ENCODE data around the gene ZBTB20. TPM values are rescaled to one million over a fixed set of nuclear protein-coding genes. Genes with fewer than 3 reads are reported as not detected.

ZBTB20 gene
- polyA plus RNA-seq, 1 donor from 2014 or later = 42.6 TPM

- Mint-ChIP-seq H3K27me3 (no peaks in the 10 kb centered on the region), H3K4me3 (no peak overlapping the region), H3K27ac (no peak overlapping the region), H3K36me3 (peaks cover 5% of the 10 kb centered on the region), H3K4me1 (peaks cover 0 to 4% (median 0%) of the 10 kb centered on the region in 3 donors), H3K9me3 (peaks cover 0 to 5% (median 2%) of the 10 kb centered on the region in 3 donors)
Measured at GRCh38 chr3:114790752-114791151, 356.3 kb downstream of the ZBTB20 start.

- H3K4me3 Mint-ChIP-seq = no peak overlapping the region
- H3K9me3 Mint-ChIP-seq = peaks cover 0 to 5% (median 2%) of the 10 kb centered on the region in 3 donors
- peaks cover 5% of the 10 kb centered on the region for H3K36me3 Mint-ChIP-seq
- H3K4me1 Mint-ChIP-seq = peaks cover 0 to 4% (median 0%) of the 10 kb centered on the region in 3 donors
- H3K27ac Mint-ChIP-seq = no peak overlapping the region
- H3K27me3 Mint-ChIP-seq = no peaks in the 10 kb centered on the region
Measured at GRCh38 chr3:114789803-114790202, 357.3 kb downstream of the ZBTB20 start.

GRCh38 chr3:114775395-114775794 lies 371.7 kb downstream of the ZBTB20 start:
- Mint-ChIP-seq H3K27me3 (no peaks in the 10 kb centered on the region), H3K36me3 (peaks cover 20% of the 10 kb centered on the region), H3K4me1 (peaks cover 0 to 2% (median 0%) of the 10 kb centered on the region in 3 donors), H3K27ac (no peak overlapping the region), H3K4me3 (no peak overlapping the region), H3K9me3 (peaks cover 9 to 25% (median 12%) of the 10 kb centered on the region in 3 donors)

- Mint-ChIP-seq H3K9me3 (peaks cover 4 to 19% (median 11%) of the 10 kb centered on the region in 3 donors), H3K4me3 (no peak overlapping the region), H3K36me3 (peaks cover 23% of the 10 kb centered on the region)
Measured at GRCh38 chr3:114770874-114771273, 376.2 kb downstream of the ZBTB20 start.

GRCh38 chr3:114764056-114764492 lies 383.0 kb downstream of the ZBTB20 start:
- Mint-ChIP-seq H3K27me3 (no peaks in the 10 kb centered on the region), H3K27ac (no peak overlapping the region), H3K4me3 (no peak overlapping the region), H3K36me3 (peaks cover 8% of the 10 kb centered on the region), H3K9me3 (no peaks in the 10 kb centered on the region), H3K4me1 (peaks cover 5 to 20% (median 7%) of the 10 kb centered on the region in 3 donors)

More at GRCh38 chr3:114770874-114771273, 376.2 kb downstream of the ZBTB20 start:
- no peaks in the 10 kb centered on the region for H3K27me3 Mint-ChIP-seq
- peaks cover 2 to 9% (median 3%) of the 10 kb centered on the region in 3 donors for H3K4me1 Mint-ChIP-seq
- no peak overlapping the region for H3K27ac Mint-ChIP-seq

- Mint-ChIP-seq H3K27me3 (no peaks in the 10 kb centered on the region), H3K27ac (no peak overlapping the region), H3K9me3 (no peaks in the 10 kb centered on the region), H3K36me3 (peaks cover 8% of the 10 kb centered on the region), H3K4me3 (no peak overlapping the region), H3K4me1 (peaks cover 13 to 29% (median 19%) of the 10 kb centered on the region in 3 donors)
Measured at GRCh38 chr3:114762144-114762543, 384.9 kb downstream of the ZBTB20 start.

GRCh38 chr3:114760679-114761078 lies 386.4 kb downstream of the ZBTB20 start:
- no peak overlapping the region for H3K4me3 Mint-ChIP-seq
- H3K27ac Mint-ChIP-seq = no peak overlapping the region
- peaks cover 21 to 28% (median 26%) of the 10 kb centered on the region in 3 donors for H3K4me1 Mint-ChIP-seq
- peaks cover 6% of the 10 kb centered on the region for H3K36me3 Mint-ChIP-seq
- no peaks in the 10 kb centered on the region for H3K27me3 Mint-ChIP-seq
- no peaks in the 10 kb centered on the region for H3K9me3 Mint-ChIP-seq

GRCh38 chr3:114758831-114759699 lies 388.0 kb downstream of the ZBTB20 start:
- peaks cover 6% of the 10 kb centered on the region for H3K36me3 Mint-ChIP-seq
- peaks cover 21 to 28% (median 24%) of the 10 kb centered on the region in 3 donors for H3K4me1 Mint-ChIP-seq
- H3K4me3 Mint-ChIP-seq = no peak overlapping the region
- H3K27ac Mint-ChIP-seq = no peak overlapping the region
- H3K27me3 Mint-ChIP-seq = no peaks in the 10 kb centered on the region
- no peaks in the 10 kb centered on the region for H3K9me3 Mint-ChIP-seq

GRCh38 chr3:114756506-114757279 lies 390.4 kb downstream of the ZBTB20 start:
- Mint-ChIP-seq H3K27me3 (no peaks in the 10 kb centered on the region), H3K9me3 (no peaks in the 10 kb centered on the region), H3K27ac (peak overlapping the region in 1 of 3 donors; percentile 24), H3K4me1 (peaks cover 21 to 28% (median 24%) of the 10 kb centered on the region in 3 donors), H3K4me3 (peak overlapping the region in 2 of 4 donors; percentile 26 to 71), H3K36me3 (peaks cover 6% of the 10 kb centered on the region)

GRCh38 chr3:114746502-114746901 lies 400.6 kb downstream of the ZBTB20 start:
- H3K9me3 Mint-ChIP-seq = no peaks in the 10 kb centered on the region
- H3K4me3 Mint-ChIP-seq = peak overlapping the region in 3 of 4 donors; percentile 26 to 29 (median 28)
- peaks cover 5 to 21% (median 20%) of the 10 kb centered on the region in 3 donors for H3K4me1 Mint-ChIP-seq
- H3K27me3 Mint-ChIP-seq = no peaks in the 10 kb centered on the region
- H3K36me3 Mint-ChIP-seq = peaks cover 2% of the 10 kb centered on the region
- H3K27ac Mint-ChIP-seq = peak overlapping the region in 2 of 3 donors; percentile 20 to 21

GRCh38 chr3:114745322-114746240 lies 401.5 kb downstream of the ZBTB20 start:
- H3K4me3 Mint-ChIP-seq = peak overlapping the region in 1 of 4 donors; percentile 29

GRCh38 chr3:114743746-114744485 lies 403.2 kb downstream of the ZBTB20 start:
- Mint-ChIP-seq H3K27me3 (no peaks in the 10 kb centered on the region), H3K4me1 (peaks cover 5 to 18% (median 16%) of the 10 kb centered on the region in 3 donors), H3K4me3 (no peak overlapping the region), H3K9me3 (no peaks in the 10 kb centered on the region), H3K36me3 (peaks cover 10% of the 10 kb centered on the region), H3K27ac (peak overlapping the region in 1 of 3 donors; percentile 13)

More at GRCh38 chr3:114745322-114746240, 401.5 kb downstream of the ZBTB20 start:
- H3K27me3 Mint-ChIP-seq = no peaks in the 10 kb centered on the region
- H3K36me3 Mint-ChIP-seq = peaks cover 7% of the 10 kb centered on the region
- H3K4me1 Mint-ChIP-seq = peaks cover 5 to 21% (median 16%) of the 10 kb centered on the region in 3 donors
- H3K9me3 Mint-ChIP-seq = no peaks in the 10 kb centered on the region
- H3K27ac Mint-ChIP-seq = peak overlapping the region in 1 of 3 donors; percentile 21

- Mint-ChIP-seq H3K4me1 (peaks cover 3 to 4% (median 4%) of the 10 kb centered on the region in 3 donors), H3K27me3 (no peaks in the 10 kb centered on the region), H3K27ac (no peak overlapping the region), H3K36me3 (peaks cover 12% of the 10 kb centered on the region), H3K9me3 (no peaks in the 10 kb centered on the region), H3K4me3 (no peak overlapping the region)
Measured at GRCh38 chr3:114741066-114741465, 406.0 kb downstream of the ZBTB20 start.

Measured in IgD-negative memory B cell (primary cell).